GM18517 (cell line): ENCODE data around the gene DPY19L3.
"Not testable (repeated sequence)": the region's sequence is repeated elsewhere in the genome, so short reads cannot be mapped to it uniquely, and the experiment has no call there.

Experiments used
- ATAC-seq: cut with Tn5 transposase; IDR thresholded peaks from one replicate; pipeline ENCODE4 v1.9.1; 2021; ENCODE audit warnings: mild to moderate bottlenecking, moderate library complexity; ENCODE audit not compliant: unreplicated experiment

Gene DPY19L3, protein sequence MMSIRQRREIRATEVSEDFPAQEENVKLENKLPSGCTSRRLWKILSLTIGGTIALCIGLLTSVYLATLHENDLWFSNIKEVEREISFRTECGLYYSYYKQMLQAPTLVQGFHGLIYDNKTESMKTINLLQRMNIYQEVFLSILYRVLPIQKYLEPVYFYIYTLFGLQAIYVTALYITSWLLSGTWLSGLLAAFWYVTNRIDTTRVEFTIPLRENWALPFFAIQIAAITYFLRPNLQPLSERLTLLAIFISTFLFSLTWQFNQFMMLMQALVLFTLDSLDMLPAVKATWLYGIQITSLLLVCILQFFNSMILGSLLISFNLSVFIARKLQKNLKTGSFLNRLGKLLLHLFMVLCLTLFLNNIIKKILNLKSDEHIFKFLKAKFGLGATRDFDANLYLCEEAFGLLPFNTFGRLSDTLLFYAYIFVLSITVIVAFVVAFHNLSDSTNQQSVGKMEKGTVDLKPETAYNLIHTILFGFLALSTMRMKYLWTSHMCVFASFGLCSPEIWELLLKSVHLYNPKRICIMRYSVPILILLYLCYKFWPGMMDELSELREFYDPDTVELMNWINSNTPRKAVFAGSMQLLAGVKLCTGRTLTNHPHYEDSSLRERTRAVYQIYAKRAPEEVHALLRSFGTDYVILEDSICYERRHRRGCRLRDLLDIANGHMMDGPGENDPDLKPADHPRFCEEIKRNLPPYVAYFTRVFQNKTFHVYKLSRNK

GRCh38 chr19:32405431-32406160 is at the start of gene DPY19L3:
Gene DPY19L3, plus strand, starts transcription at chr19:32405770. Its CDS starts 2,484 bp downstream, at chr19:32408254.
- ATAC-seq = peak; percentile 93

DNA sequence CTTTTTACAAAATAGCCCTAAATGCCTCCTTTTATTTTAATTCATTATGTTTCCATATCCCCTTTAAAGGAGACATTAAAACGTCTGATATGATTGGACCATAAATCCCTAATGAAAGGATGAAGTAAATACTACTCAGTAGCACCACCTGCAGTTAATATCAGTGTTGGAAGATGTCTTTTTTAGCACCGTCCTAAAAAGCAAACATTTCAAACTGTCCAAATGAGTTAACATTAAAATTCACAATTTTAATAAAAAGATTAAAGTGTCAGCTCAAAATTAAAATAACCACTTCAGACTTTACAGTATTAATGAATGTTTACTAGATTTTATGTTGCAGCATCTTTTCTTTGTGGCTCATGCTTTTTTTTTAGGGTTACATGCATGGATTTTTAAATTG is 47.9 kb upstream of the DPY19L3 start:
- no peak for ATAC-seq

DNA sequence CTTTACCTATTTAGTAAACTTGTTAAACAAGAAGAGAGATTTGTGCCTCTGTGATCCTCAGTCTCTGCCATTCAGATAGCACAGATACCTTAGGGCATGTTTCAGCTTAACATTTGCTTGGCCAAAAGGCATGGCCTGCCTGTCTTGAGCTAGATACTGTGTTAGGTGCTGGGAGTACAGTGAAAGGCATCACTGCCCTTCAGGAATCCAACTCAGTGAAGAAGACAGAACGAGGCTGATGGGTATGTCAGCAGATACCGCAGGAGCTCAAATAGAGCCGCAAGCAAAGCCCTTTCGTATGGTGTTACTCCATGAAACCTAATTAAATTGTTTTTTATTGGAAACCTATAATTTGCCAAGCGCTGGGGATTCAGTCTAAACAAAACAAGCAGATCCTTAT is 47.2 kb upstream of the DPY19L3 start:
- no peak for ATAC-seq

DNA sequence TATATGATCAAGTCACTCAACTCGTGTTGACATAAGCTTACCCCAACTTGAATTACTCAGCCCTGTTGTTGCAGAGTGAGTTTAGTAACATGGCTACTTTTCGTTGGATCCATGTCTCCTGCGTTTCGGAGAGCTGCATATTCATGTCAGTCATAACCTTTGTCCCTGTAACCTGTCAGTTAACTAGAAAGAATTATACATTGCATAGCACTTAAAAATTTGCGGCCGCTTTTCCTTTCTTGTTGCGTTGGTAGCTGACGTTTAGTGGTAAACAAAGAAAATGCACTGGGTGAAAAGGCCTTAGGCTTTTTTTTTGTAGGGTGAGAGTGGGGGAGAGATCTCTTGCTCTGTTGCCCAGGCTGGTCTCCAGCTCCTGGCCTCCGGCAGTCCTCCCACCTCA is 46.0 kb upstream of the DPY19L3 start:
- ATAC-seq = no peak

DNA sequence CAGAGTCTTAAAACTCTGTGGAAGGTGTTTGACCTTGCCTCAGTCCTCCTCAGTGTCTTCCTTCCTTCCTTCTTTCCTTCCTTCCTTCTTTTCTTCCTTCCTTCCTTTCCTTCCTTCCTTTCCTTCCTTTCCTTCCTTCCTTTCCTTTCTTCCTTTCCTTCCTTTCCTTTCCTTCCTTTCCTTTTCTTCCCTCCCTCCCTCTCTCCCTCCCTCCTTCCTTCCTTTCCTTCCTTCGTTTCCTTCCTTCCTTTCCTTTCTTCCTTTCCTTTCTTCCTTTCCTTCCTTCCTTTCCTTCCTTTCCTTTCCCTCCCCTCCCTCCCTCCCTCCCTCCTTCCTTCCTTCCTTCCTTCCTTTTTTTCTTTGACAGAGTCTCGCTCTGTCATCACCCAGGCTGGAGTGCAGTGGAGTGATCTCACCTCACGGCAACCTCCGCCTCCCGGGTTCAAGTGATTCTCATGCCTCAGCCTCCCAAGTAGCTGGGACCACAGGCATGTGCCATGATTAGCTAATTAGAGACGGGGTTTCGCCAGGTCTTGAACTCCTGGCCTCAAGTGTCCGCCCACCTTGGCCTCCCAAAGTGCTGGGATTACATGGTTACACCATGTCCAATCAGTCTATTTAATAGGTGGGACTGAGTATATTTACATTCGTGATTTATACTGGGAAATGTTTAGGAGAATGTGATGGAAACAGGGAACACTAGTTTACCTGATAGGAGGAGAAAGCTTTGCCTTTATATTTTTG is 43.8 kb upstream of the DPY19L3 start:
- ATAC-seq = no peak

DNA sequence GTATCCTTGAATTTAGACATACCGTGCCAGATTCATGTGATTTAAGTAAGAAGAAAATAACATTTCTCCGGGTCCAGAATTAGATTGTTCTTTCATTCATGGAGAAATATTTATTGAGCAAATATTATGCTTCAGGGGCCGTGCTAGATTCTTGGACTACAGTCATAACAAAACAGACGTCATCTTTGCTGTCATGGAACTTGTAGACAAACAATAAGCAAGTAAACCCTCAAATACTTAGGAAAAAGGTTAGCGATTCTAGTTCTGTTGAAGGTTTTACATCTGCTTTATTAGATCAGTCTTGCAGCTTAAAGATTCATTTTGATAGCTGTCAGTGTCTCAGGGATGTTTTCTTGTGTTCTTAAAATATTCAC is 43.3 kb upstream of the DPY19L3 start:
- ATAC-seq = no peak

DNA sequence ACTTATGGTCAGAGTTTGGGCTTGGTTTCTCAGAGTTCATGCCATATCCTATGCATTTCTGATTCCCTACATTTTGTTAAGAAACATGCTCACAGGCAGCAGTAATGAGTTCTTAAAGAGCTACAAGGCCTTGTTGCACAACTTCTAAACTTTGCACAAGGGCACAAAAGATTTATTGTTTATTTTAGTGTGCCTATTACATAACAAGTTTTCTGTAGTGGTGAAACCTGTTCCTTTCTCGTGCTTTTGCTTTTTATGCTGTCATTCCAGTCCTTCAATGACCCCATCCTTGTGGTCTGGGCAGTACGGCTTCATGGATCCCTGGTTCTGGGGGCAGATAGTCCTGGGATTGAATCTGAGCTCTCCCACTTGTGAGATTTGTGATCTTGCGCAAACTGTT is 42.4 kb upstream of the DPY19L3 start:
- ATAC-seq = no peak

DNA sequence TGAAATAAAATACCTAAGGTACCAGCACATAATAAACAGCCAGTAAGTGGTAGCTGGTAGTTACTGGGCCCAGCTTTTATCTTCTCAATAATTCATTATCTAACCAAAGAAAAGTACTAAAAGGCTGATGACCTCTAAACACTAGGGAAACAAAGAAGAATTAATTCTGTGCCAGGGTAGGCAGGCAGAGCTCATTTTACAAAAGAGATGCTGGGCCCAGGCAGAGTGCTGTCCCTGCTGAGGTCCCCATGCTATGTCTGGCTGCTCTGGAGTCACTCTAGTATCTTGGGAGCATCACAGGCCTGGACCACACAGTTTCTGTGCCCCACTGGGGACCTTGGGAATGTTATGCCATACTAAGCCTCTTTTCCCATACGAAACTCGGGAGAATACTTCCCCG is 41.9 kb upstream of the DPY19L3 start:
- no peak for ATAC-seq

- no peak for ATAC-seq
Measured at GRCh38 chr19:32364040-32364439, 41.5 kb upstream of the DPY19L3 start.

GRCh38 chr19:32367063-32367462 is 38.5 kb upstream of the DPY19L3 start:
- ATAC-seq = no peak

- ATAC-seq = no peak
Measured at GRCh38 chr19:32367948-32368536, 37.5 kb upstream of the DPY19L3 start.

- ATAC-seq = no peak
Measured at GRCh38 chr19:32368787-32369186, 36.8 kb upstream of the DPY19L3 start.

DNA sequence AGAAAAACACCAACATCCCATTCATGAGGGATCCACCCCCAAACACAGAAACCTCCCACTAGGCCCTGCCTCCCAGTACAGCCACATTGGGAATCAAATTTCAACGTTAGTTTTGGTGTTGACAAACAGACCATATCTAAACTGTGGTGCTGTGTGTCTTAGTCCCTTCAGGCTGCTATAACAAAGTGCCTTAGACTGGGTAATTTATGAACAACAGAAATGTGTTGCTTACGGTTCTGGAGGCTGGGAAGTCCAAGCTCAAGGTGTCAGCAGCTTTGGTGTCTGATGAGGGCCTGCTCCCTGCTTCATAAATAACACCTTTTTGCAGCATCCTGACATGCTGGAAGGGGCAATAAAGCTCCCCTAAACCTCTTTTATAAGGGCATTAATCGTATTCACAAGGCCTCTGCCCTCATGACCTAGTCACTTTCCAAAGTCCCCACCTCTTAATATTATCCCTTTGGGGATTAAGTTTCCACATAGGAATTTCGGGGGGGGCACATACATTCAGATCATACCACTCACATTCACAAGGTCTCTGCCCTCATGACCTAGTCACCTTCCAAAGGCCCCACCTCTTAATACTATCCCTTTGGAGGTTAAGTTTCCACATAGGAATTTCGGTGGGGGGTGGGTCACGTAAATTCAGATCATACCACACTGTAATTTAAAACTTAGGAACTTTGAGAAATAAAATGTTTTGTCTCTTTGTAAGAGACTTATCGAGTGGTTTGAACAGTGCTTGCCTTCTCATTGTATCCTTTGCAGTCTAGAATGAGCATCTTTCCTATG is 32.6 kb upstream of the DPY19L3 start:
- ATAC-seq = no peak

GRCh38 chr19:32373585-32374295 is 31.8 kb upstream of the DPY19L3 start:
- ATAC-seq = no peak

GRCh38 chr19:32374362-32374761 is 31.2 kb upstream of the DPY19L3 start:
- ATAC-seq = not testable (repeated sequence)

DNA sequence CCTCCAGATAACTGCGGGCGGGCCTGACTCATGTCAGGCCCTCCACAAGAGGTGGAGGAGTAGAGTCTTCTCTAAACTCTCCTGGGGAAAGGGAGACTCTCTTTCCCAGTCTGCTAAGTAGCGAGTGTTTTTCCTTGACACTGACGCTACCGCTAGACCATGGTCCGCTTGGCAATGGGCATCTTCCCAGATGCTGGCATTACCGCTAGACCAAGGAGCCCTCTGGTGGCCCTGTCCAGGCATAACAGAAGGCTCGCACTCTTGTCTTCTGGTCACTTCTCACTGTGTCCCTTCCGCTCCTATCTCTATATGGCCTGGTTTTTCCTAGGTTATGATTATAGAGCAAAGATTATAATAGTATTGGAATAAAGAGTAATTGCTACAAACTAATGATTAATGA is 28.5 kb upstream of the DPY19L3 start:
- ATAC-seq = not testable (repeated sequence)

DNA sequence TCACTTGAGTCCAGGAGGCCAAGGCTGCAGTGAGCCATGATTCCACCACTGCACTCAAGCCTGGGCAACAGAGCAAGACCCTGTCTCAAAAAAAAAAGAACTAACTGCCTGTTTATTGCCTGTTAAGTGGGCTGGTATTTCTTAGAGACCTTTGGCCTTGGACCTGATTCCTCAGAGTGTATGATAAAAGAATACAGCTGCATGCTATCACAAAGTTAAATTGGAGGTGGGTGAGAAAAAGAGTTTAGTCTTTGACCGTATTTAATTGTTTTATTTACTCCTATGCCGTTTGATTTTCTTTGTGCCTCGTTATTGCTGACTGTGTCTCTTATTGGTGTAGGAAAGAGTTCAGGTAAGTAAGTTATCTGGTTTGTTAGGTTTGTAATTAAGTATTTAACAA is 25.3 kb upstream of the DPY19L3 start:
- no peak for ATAC-seq

DNA sequence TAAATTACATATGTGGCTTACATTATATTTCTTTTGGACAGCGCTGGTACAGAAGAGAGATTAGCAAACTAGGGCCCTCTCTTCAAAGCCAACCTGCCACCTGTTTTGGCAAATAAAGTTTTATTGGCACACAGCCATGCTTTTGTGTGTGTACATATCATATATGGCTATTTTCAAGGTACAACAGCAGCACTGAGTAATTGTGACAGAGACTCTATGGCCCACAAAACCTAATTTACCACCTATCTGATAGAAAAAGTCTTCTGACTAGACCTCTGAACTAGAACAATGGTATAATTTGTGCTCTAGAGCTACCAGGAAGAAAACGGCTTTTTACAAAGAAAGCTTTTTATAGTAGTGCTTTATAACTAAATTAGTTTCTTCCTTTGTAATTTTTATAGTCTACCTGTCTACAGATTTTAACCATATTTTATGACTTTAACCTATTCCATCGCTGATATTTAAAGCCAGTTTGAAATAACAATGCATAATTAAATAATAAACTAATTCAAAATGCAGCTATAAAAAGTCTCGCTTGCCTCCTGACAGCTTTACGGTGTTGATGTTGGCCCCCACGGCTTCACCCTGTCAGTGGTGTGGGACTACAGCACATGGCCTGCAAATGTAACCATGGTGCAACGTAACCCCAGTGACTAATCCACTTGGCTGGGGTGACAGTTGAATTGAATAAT is 17.7 kb upstream of the DPY19L3 start:
- no peak for ATAC-seq
